GM12878 (cell line): ENCODE measurements around the gene SPDYE17.
"Not testable (repeated sequence)": the region's sequence is repeated elsewhere in the genome, so short reads cannot be mapped to it uniquely, and the experiment has no call there.

Experiments
- NBN ChIP-seq: fragments of 450-650 bp; IDR thresholded peaks from 2 replicates; pipeline ENCODE4 v1.6.1; 2016
- POLR2A ChIP-seq: IDR thresholded peaks from 2 replicates; pipeline ENCODE4 v1.6.1; 2011; ENCODE audit warnings: low read depth, mild to moderate bottlenecking, low read length
- POLR2AphosphoS5 ChIP-seq: IDR thresholded peaks from 2 replicates; pipeline ENCODE4 v1.6.1; 2011; ENCODE audit warnings: mild to moderate bottlenecking, low read length, inconsistent platforms
- SMC3 ChIP-seq: IDR thresholded peaks from 2 replicates; pipeline ENCODE4 v1.6.1; 2011; ENCODE audit warnings: low read length, improper control_type of control experiment, borderline replicate concordance
- SP1 ChIP-seq: IDR thresholded peaks from one replicate; pipeline ENCODE4 v1.6.1; 2011; ENCODE audit warnings: low read depth, low read length
- SRF ChIP-seq, 2 experiments: IDR thresholded peaks; 2 replicates each; pipeline ENCODE4 v1.6.1; 2011; ENCODE audit warnings: low read depth in 2 of 2, low read length in 2 of 2, mild to moderate bottlenecking in 1 of 2, moderate library complexity in 1 of 2
- TAF1 ChIP-seq: IDR thresholded peaks from 2 replicates; pipeline ENCODE4 v1.6.1; 2011; ENCODE audit warnings: mild to moderate bottlenecking, low read depth, low read length, borderline replicate concordance
- TCF3 ChIP-seq: IDR thresholded peaks from 2 replicates; pipeline ENCODE4 v1.6.1; 2012; ENCODE audit warnings: low read depth, mild to moderate bottlenecking, low read length, borderline replicate concordance; ENCODE audit not compliant: insufficient read depth
- ZBTB40 ChIP-seq: fragments of 450-650 bp; IDR thresholded peaks from 2 replicates; pipeline ENCODE4 v1.6.1; 2016; ENCODE audit warnings: mild to moderate bottlenecking, moderate library complexity, borderline replicate concordance
- ZZZ3 ChIP-seq: IDR thresholded peaks from 2 replicates; pipeline ENCODE4 v1.6.1; 2011; ENCODE audit warnings: low read depth; ENCODE audit not compliant: control insufficient read depth, insufficient read length
- TF ChIP-seq, protein P1 (sequence below), 3 experiments: IDR thresholded peaks in 2 of 3; conservative IDR thresholded peaks in 1 of 3; 2 replicates each; pipeline ENCODE4 v1.5.1; 2011; ENCODE audit warnings: low read depth in 3 of 3, low read length in 3 of 3, mild to moderate bottlenecking in 3 of 3, control low read depth in 2 of 3, moderate library complexity in 2 of 3, inconsistent platforms in 1 of 3, mixed read lengths in 1 of 3; ENCODE audit not compliant: control insufficient read depth in 2 of 3, insufficient read depth in 1 of 3; ENCODE audit errors: extremely low read depth in 1 of 3
- TF ChIP-seq, protein P2 (sequence below): IDR thresholded peaks from 2 replicates; pipeline ENCODE4 v1.6.1; 2011; ENCODE audit warnings: low read depth, low read length, improper control_type of control experiment, borderline replicate concordance
- TF ChIP-seq, protein P3 (sequence below): IDR thresholded peaks from 2 replicates; pipeline ENCODE4 v1.6.1; 2011; ENCODE audit warnings: low read depth, mild to moderate bottlenecking, low read length, moderate library complexity, borderline replicate concordance; ENCODE audit errors: extremely low read depth

GRCh38 chr7:77006127-77007110 lies 25.7 kb downstream of the SPDYE17 start:
- TF ChIP-seq, protein P1, sequence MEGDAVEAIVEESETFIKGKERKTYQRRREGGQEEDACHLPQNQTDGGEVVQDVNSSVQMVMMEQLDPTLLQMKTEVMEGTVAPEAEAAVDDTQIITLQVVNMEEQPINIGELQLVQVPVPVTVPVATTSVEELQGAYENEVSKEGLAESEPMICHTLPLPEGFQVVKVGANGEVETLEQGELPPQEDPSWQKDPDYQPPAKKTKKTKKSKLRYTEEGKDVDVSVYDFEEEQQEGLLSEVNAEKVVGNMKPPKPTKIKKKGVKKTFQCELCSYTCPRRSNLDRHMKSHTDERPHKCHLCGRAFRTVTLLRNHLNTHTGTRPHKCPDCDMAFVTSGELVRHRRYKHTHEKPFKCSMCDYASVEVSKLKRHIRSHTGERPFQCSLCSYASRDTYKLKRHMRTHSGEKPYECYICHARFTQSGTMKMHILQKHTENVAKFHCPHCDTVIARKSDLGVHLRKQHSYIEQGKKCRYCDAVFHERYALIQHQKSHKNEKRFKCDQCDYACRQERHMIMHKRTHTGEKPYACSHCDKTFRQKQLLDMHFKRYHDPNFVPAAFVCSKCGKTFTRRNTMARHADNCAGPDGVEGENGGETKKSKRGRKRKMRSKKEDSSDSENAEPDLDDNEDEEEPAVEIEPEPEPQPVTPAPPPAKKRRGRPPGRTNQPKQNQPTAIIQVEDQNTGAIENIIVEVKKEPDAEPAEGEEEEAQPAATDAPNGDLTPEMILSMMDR (IDR thresholded peaks at IDR 0.05 in 2 of 3, conservative IDR thresholded peaks at IDR 0.05 in 1 of 3; ENCODE audit: control insufficient read depth in 2 of 3, extremely low read depth in 1 of 3, insufficient read depth in 1 of 3, low read depth in 3 of 3, low read length in 3 of 3), result not testable (repeated sequence)
- not testable (repeated sequence) for TF ChIP-seq SMC3; SP1; TCF3; POLR2AphosphoS5; TAF1; ZZZ3; SRF (IDR thresholded peaks at IDR 0.05; ENCODE audit: low read depth in 2 of 2, low read length in 2 of 2); POLR2A; NBN; ZBTB40
- TF ChIP-seq, protein P2, sequence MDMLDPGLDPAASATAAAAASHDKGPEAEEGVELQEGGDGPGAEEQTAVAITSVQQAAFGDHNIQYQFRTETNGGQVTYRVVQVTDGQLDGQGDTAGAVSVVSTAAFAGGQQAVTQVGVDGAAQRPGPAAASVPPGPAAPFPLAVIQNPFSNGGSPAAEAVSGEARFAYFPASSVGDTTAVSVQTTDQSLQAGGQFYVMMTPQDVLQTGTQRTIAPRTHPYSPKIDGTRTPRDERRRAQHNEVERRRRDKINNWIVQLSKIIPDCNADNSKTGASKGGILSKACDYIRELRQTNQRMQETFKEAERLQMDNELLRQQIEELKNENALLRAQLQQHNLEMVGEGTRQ, result not testable (repeated sequence)
- TF ChIP-seq, protein P3, sequence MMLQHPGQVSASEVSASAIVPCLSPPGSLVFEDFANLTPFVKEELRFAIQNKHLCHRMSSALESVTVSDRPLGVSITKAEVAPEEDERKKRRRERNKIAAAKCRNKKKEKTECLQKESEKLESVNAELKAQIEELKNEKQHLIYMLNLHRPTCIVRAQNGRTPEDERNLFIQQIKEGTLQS, result not testable (repeated sequence)
